GM19467 (cell line): Measurements from ENCODE around the gene SPAG9.
"Not testable (repeated sequence)": the region's sequence is repeated elsewhere in the genome, so short reads cannot be mapped to it uniquely, and the experiment has no call there.

Experiments
- ATAC-seq: cut with Tn5 transposase; IDR thresholded peaks from one replicate; pipeline ENCODE4 v1.9.1; 2021; ENCODE audit warnings: mild to moderate bottlenecking, moderate library complexity; ENCODE audit not compliant: unreplicated experiment

Gene SPAG9

GRCh38 chr17:50945779-50946222 lies 174.9 kb downstream of the SPAG9 start:
- no peak for ATAC-seq

GRCh38 chr17:50944902-50945720 lies 175.6 kb downstream of the SPAG9 start:
- no peak for ATAC-seq

GRCh38 chr17:50944054-50944901 lies 176.4 kb downstream of the SPAG9 start:
- no peak for ATAC-seq

- no peak for ATAC-seq
Measured at GRCh38 chr17:50943575-50943933, 177.1 kb downstream of the SPAG9 start.

- ATAC-seq = not testable (repeated sequence)
Measured at GRCh38 chr17:50941676-50942048, 179.0 kb downstream of the SPAG9 start.

GRCh38 chr17:50939795-50940684 lies 180.6 kb downstream of the SPAG9 start:
- no peak for ATAC-seq

GRCh38 chr17:50939542-50939794 lies 181.2 kb downstream of the SPAG9 start:
- ATAC-seq = no peak

- no peak for ATAC-seq
Measured at GRCh38 chr17:50938821-50939541, 181.7 kb downstream of the SPAG9 start.

- ATAC-seq = no peak
Measured at GRCh38 chr17:50935996-50936266, 184.7 kb downstream of the SPAG9 start.

GRCh38 chr17:50935221-50935995 lies 185.3 kb downstream of the SPAG9 start:
- ATAC-seq = no peak

- no peak for ATAC-seq
Measured at GRCh38 chr17:50934672-50935220, 185.9 kb downstream of the SPAG9 start.

- ATAC-seq = no peak
Measured at GRCh38 chr17:50934161-50934560, 186.5 kb downstream of the SPAG9 start.

- no peak for ATAC-seq
Measured at GRCh38 chr17:50931144-50931908, 189.3 kb downstream of the SPAG9 start.

GRCh38 chr17:50928646-50929045 lies 192.0 kb downstream of the SPAG9 start:
- no peak for ATAC-seq

GRCh38 chr17:50927287-50927686 lies 193.4 kb downstream of the SPAG9 start:
- no peak for ATAC-seq

- no peak for ATAC-seq
Measured at GRCh38 chr17:50926523-50926922, 194.1 kb downstream of the SPAG9 start.

GRCh38 chr17:50925296-50925891 lies 195.3 kb downstream of the SPAG9 start:
- no peak for ATAC-seq

- no peak for ATAC-seq
Measured at GRCh38 chr17:50924800-50925199, 195.9 kb downstream of the SPAG9 start.

- ATAC-seq = no peak
Measured at GRCh38 chr17:50924300-50924699, 196.4 kb downstream of the SPAG9 start.
